ENCODE measurements around the gene GRM1.

The GRM1 gene

DNA sequence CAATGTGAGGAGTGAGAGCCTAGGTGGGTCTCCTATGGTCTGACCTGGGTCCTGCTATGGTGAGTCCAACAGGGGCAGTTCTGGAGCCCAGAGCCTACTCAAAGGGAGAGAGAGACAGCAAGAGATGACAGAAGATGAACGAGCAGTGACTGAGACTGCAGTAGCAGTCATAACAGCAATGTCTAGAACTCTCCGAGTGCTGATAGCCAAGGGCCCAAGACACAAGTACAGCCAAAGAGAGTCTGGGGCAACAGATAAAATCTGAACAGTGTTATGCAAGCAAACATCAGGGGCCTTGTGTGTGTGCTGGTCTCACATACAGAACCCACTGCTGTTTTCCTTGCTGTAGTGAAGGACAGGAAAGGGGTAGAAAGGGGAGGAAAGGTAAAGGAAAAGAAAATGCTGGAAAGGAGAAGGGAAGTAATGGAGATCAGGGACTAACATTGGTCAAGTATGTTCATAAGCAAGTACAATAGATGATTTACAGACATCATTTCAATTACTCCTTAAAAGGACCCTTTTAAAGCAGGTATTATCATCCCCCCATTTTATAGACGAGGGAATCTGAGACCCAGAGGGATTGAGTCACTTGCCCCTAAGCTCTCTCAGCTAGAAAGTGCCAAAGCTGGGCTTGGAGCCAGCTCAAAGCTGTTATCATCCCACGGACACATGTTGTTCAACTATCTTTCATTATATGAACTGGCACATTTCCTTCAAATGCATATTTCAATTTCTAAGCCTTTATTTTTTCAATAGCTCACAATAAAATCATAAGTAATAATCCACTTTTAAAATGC, 332.5 kb downstream of the GRM1 start:
- in situ Hi-C loops (cut with MboI; ENCODE audit: low sequenced_read_pairs): no loop called here

DNA sequence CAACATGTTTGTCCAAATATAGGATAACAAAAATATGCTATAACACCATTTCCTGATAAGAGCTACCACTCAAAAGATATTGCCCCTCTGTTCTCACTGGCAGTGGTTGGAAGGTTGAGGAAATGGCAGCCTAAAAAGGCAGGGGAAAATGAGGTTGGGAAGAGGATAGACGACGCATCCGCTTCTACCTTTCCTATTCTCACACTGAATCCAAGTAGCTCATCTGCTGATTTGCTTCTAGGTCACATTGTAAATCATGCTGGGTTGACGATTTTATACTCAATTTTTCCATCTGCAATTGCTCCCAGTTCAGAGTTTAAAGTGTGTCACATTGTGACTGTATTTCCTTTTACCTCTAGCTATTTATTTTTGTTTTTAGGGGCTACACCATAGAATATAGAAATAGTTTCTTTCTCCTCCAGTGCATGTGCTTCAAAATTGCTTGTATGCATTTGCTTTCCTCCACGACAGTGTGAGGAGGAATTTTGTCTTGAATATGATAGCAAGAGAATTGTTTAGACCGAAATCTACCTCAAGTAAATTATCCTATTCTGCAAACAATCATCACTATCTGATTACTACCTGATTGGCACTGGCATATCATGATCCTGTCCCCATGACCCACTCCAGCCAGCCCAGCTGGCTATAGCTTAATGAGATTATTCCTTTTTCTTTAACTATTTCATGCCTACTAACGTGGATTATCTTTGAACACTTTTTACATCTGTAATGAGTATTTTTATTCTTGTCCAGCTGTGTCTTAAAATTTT, 335.2 kb downstream of the GRM1 start:
- in situ Hi-C loops (cut with MboI; ENCODE audit: low sequenced_read_pairs): no loop called here

DNA sequence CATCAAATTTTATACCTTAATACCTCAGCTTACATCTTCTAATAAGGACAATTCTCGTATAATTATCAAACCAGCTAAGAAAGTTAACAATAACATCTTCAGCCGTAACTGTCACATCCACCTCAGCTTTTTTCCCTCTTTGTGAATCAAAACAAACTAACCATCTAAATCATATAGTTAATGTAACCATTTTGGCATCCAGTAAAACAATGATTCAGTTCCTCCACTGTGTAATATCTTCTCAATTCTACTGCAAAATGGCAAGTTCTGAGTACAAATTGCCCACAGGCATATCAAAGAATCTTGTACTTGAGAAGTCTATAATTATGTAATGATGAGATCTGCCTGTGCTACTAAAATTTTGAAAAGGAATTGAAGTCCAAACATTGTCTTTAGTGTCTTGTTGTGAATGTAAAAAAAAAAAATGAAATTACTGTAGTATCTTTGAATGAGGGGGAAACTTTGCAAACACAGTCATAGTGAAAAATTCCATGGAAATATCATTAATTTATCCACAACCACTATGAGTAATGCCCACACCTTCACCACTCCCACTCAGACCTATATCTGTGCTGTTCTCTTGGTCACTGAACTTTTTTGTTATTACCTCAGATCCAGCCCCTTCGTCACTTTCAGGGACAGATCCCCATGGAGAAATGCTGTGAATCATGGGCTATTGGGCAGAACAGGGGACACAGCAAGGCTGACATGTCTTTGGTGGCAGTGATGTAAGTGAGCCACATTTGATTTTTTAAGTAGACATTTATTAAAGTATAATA, 336.1 kb downstream of the GRM1 start:
- in situ Hi-C loops (cut with MboI; ENCODE audit: low sequenced_read_pairs): no loop called here

GRCh38 chr6:146367061-146367460, 338.2 kb downstream of the GRM1 start:
- in situ Hi-C loops (cut with MboI; ENCODE audit: low sequenced_read_pairs): no loop called here

- in situ Hi-C loops (cut with MboI; ENCODE audit: low sequenced_read_pairs): no loop called here
Measured at GRCh38 chr6:146369866-146370265, 341.0 kb downstream of the GRM1 start.

DNA sequence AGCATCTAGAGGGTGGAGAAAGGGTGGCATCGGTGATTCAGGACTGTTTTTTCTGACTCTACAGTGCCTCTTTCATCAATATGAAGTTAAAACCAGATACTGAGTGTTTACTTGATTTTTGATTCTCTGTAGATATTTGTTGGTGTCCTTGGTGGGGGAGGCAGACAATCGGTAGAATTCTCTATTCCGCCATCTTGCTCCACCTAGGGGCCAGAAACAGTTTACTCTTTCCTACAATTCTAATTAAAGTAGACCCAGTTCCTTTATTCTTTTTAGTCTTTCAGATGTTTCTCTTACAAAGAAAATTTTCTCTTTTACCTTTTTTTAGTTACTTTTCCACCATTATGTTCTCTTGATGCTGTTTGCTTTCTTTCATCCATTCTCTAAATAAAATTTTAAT, 352.6 kb downstream of the GRM1 start:
- in situ Hi-C loops (cut with MboI; ENCODE audit: low sequenced_read_pairs): no loop called here

- in situ Hi-C loops (cut with MboI; ENCODE audit: low sequenced_read_pairs): no loop called here
Measured at GRCh38 chr6:146388736-146389364, 360.0 kb downstream of the GRM1 start.

DNA sequence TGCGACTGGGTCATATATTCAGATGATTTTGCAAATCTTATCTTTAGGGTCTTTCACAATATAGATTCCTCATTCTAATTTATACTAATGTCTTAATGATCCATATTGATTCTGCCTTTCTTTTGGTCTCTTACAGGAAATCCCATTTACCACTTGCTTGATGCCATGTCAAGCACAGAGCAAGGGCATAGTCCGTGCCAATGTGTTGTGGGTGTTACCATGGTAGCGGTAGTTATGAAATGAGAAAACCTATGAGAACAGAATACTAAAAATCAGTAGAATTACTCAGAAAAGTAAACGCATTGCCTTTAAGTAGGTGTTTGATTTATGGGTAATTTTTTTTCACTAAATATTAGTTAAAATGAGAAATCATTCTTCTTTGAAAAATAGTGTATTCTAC, 360.9 kb downstream of the GRM1 start:
- in situ Hi-C loops (cut with MboI; ENCODE audit: low sequenced_read_pairs): no loop called here

DNA sequence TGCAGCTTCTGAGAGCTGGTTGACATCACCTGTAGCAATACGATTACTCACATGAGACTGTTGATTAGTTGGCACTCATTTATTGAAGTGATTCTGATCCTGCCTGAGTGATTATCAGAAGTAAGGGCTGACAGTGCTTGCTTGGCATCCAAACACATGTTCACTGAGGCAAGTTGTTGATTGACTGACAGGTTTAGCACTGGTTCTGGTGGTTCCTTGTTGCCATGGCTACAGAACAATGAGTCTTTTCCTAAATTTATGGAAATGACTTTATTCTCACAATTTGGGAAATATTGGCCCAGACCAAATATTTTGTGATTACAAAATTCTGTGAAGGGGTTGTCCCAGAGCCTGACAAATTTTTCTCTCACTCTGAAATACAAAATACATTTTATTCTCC, 368.8 kb downstream of the GRM1 start:
- in situ Hi-C loops (cut with MboI; ENCODE audit: low sequenced_read_pairs): no loop called here

DNA sequence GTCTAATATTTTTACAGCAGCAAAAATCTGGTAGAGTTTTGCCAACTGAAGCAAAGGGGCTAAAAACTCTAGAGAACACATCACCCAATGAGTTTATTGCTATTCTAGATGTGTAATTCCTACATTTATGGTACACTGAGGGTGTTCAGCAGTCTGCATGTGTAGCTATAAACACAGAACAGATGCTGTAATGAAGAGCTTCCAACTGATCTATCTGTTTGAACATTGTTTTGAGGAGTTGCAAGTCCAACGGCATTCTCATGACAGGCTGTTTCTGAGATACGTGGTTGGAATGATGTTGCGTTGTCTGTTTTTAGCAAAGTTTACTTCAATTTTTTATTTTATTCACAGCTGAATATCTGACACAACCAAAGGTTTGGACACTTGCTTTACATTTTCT, 373.6 kb downstream of the GRM1 start:
- in situ Hi-C loops (cut with MboI; ENCODE audit: low sequenced_read_pairs): no loop called here

DNA sequence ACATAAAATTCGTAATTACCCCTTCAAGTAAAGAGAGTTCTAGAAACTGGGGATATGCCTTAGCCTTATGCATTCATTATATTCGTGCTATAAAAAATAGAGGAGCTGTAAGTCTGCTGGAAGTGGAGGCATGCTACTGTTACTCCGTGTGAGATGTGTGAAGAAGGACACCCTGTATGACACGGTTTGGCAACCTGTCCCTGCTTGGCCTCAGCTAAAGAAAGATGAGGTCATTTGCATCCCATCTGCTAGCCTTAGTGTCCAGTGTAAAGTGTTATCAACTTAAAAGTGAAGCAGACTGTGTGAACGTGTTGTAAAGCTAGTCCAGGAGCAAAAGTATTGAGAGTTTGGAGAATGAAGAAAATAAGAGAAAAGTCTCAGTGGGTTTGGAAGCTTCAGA, 379.7 kb downstream of the GRM1 start:
- in situ Hi-C loops (cut with MboI; ENCODE audit: low sequenced_read_pairs): no loop called here

DNA sequence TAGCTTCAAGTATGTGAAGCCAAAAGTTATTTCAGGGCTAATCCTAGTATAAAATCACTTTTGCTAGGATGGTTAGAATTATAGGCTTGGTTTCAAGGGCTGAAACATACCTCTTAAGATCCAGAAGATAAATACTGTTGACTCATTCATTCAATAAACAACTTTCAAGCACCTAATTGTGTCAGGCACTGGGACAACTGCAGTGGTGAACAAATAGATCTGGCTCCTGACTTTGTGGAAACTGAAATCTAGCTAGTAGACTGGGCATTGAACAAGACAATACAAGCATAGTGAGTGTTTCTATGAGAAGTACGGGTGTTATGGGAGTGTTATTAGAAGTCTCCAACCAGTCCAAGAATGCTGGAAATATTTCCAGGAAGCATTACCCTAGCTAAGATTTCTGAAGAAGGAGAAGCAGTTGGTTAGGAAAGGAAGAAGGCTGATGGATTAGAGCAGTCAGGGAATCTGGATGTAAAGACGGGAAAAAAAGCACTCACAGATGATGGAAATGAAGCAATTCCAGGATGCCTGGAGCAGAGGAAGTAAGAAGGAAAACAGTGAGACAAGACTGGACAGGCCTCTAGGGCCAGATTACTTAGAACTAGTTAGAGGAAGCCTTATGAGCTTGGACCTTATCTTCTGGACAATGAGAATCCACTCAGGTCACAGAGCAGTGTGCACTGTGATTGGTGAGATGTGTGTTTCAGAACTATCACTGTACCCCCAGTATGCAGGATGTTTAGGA, 382.2 kb downstream of the GRM1 start:
- in situ Hi-C loops (cut with MboI; ENCODE audit: low sequenced_read_pairs): no loop called here

DNA sequence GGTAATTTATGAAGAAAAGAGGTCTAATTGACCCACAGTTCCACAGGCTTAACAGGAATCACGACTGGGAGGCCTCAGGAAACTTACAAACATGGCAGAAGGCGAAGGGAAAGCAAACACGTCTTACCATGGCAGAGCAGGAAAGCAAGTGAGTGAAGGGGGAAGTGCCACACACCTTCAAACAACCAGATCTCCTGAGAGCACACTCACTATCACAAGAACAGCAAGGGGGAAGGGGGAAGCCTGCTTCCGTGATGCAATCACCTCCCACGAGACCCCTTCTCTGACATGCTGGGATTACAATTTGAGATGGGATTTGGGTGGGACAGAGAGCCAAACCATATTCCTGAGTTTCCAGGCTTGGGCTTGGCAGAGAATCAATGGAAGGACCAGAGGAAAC, 390.7 kb downstream of the GRM1 start:
- in situ Hi-C loops (cut with MboI; ENCODE audit: low sequenced_read_pairs): no loop called here

DNA sequence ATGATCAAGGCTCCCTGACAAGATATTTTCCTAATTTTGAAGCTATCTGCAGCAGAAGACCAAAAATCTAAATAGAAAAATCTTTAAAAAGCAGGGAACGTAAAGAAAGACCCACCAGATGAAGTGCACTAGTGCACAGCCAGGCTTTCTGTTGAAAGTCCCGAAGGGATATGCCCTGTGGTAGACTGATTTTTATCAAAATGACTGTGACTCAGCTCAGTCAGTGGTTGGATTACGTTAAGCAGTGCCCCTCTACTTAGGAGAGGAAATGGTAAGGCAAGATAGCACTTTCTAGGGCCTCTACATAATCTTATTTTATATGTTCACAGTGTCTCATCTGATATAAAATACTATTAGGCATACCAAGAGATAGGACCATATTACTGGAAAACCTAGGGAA, 391.4 kb downstream of the GRM1 start:
- in situ Hi-C loops (cut with MboI; ENCODE audit: low sequenced_read_pairs): no loop called here

DNA sequence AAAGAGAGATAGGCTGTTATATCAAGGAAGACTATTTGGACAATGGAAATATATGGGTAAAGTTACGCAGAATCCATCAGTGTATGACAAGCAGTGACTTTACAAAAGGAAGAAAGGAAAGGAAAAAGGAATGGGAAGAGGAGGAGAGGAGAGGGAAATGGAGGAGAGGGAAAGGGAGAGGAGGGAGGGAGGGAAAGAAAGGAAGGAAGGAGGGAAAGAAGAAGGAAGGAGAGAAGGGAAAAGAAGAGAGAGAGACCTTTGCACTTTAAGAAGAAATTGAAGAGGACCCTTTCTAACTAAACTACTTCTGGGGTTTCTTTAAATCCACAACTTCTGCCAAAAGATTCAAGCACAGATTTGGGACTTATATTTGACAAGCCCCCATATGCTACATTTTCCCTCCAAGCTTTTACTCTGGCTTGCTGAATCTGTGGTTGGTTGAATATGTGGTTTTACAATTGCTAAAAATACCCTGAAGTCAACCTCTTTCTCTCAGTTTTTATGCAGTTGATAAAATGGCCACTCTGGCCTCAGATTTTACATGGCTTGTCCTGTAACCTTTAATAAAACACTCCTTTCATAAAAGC, 394.0 kb downstream of the GRM1 start:
- in situ Hi-C loops (cut with MboI; ENCODE audit: low sequenced_read_pairs): no loop called here

DNA sequence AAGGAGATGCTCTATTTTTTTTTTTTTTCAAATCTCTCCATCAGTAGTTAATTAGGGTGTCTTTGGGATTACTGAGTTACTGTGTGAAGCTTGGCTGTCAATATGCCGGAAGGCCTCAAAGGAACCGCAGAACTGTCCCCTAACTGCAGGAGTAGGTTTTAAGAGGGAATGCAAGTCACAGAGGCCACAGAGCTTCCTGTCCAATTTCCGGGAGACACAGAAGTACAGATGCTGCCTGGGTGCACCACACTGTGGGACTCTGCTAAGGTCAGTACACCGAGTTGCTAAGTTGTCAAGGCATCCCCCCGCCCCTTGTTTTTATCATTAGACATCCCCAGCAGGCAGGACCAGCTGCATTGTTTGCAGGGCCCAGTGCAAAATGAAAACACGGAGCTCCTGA, 394.6 kb downstream of the GRM1 start:
- in situ Hi-C loops (cut with MboI; ENCODE audit: low sequenced_read_pairs): no loop called here

GRCh38 chr6:146426516-146426915, 397.7 kb downstream of the GRM1 start:
- in situ Hi-C loops (cut with MboI; ENCODE audit: low sequenced_read_pairs): no loop called here

- in situ Hi-C loops (cut with MboI; ENCODE audit: low sequenced_read_pairs): no loop called here
Measured at GRCh38 chr6:146429831-146430230, 401.0 kb downstream of the GRM1 start.

- in situ Hi-C loops (cut with MboI; ENCODE audit: low sequenced_read_pairs): no loop called here
Measured at GRCh38 chr6:146433881-146434731, 405.2 kb downstream of the GRM1 start.
